DOHH2 (cell line): ENCODE data around the gene ROBO2.

Experiments
- H3F3A ChIP-seq: fragments of 200-600 bp; sonication (generic), shearing (Covaris generic); 2 replicates; pipeline ENCODE4 v1.6.0; 2016; ENCODE audit warnings: antibody characterized with exemption, mild to moderate bottlenecking; ENCODE audit not compliant: control insufficient read depth, insufficient read depth
- H3K27ac ChIP-seq: fragments of 200-600 bp; sonication (generic); 2 replicates; pipeline ENCODE4 v1.5.1; 2014; ENCODE audit warnings: low read depth, mild to moderate bottlenecking, low read length, moderate library complexity
- H3K27me3 ChIP-seq: fragments of 200-600 bp; sonication (generic); 2 replicates; pipeline ENCODE4 v1.6.1; 2014; ENCODE audit warnings: mild to moderate bottlenecking, low read length, mixed read lengths; ENCODE audit not compliant: control insufficient read depth
- H3K36me3 ChIP-seq: fragments of 200-600 bp; sonication (generic); 2 replicates; pipeline ENCODE4 v1.6.1; 2014; ENCODE audit warnings: mild to moderate bottlenecking, low read length, moderate library complexity, mixed read lengths; ENCODE audit not compliant: control insufficient read depth
- H3K4me1 ChIP-seq: fragments of 200-600 bp; sonication (generic); 2 replicates; pipeline ENCODE4 v1.6.1; 2014; ENCODE audit warnings: mild to moderate bottlenecking, low read length, mixed read lengths; ENCODE audit not compliant: control insufficient read depth
- H3K4me2 ChIP-seq: fragments of 200-600 bp; sonication (generic); 2 replicates; pipeline ENCODE4 v1.6.0; 2014; ENCODE audit warnings: mild to moderate bottlenecking, low read length, moderate library complexity
- H3K4me3 ChIP-seq: fragments of 200-600 bp; sonication (generic); 2 replicates; pipeline ENCODE4 v1.5.1; 2014; ENCODE audit warnings: mild to moderate bottlenecking, low read length, mixed read lengths
- H3K79me2 ChIP-seq: fragments of 200-600 bp; sonication (generic); 2 replicates; pipeline ENCODE4 v1.6.1; 2014; ENCODE audit warnings: mild to moderate bottlenecking, low read length, mixed read lengths; ENCODE audit not compliant: control insufficient read depth
- H3K9me2 ChIP-seq: fragments of 200-600 bp; sonication (generic); replicated peaks from 2 replicates; pipeline ENCODE4 v1.6.1; 2014; ENCODE audit warnings: mild to moderate bottlenecking, low read length, mixed read lengths; ENCODE audit not compliant: control insufficient read depth
- H3K9me3 ChIP-seq: fragments of 200-600 bp; sonication (generic); 2 replicates; pipeline ENCODE4 v1.6.1; 2014; ENCODE audit warnings: antibody characterized with exemption, low read length, mixed read lengths; ENCODE audit not compliant: control insufficient read depth, insufficient read depth
- H4K20me1 ChIP-seq: fragments of 200-600 bp; sonication (generic); 2 replicates; pipeline ENCODE4 v1.6.0; 2014; ENCODE audit warnings: low read depth, mild to moderate bottlenecking, antibody characterized with exemption, low read length, moderate library complexity; ENCODE audit not compliant: control insufficient read depth, insufficient read depth
- EZH2phosphoT487 ChIP-seq: fragments of 200-600 bp; sonication (generic); IDR thresholded peaks from 2 replicates; pipeline ENCODE4 v1.6.1; 2017; ENCODE audit warnings: borderline replicate concordance, mild to moderate bottlenecking, antibody characterized with exemption, low read length, moderate library complexity, mixed read lengths
- TF ChIP-seq, protein P1 (sequence below): fragments of 200-600 bp; sonication (generic); IDR thresholded peaks from one replicate; pipeline ENCODE4 v1.5.1; 2014; ENCODE audit warnings: antibody characterized with exemption, mild to moderate bottlenecking, low read depth, low read length; ENCODE audit not compliant: poor library complexity, severe bottlenecking

The ROBO2 gene

DNA sequence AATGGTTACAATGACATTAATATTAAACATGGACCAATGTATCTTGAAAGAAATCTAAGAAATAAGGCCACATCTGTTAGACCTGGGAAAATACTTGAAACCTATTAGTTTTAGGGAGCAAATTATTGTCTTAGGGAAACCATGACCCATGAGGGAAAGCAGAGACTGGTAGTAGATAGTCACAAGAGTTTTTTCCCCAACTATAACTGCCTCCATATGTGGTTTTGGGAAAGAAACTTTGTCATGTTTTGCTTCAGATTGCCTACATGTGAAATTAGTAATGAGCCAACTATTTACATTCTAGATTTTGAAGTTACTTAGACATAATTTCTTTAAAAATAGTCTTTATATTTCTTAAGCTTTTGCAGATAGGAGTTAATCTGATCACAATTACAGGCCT is 474.9 kb downstream of the ROBO2 start:
- TF ChIP-seq, protein P1, sequence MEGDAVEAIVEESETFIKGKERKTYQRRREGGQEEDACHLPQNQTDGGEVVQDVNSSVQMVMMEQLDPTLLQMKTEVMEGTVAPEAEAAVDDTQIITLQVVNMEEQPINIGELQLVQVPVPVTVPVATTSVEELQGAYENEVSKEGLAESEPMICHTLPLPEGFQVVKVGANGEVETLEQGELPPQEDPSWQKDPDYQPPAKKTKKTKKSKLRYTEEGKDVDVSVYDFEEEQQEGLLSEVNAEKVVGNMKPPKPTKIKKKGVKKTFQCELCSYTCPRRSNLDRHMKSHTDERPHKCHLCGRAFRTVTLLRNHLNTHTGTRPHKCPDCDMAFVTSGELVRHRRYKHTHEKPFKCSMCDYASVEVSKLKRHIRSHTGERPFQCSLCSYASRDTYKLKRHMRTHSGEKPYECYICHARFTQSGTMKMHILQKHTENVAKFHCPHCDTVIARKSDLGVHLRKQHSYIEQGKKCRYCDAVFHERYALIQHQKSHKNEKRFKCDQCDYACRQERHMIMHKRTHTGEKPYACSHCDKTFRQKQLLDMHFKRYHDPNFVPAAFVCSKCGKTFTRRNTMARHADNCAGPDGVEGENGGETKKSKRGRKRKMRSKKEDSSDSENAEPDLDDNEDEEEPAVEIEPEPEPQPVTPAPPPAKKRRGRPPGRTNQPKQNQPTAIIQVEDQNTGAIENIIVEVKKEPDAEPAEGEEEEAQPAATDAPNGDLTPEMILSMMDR: no peak
- no peak for TF ChIP-seq EZH2phosphoT487
- Histone ChIP-seq H3K79me2 (no peaks in the 10 kb centered on the region), H3K36me3 (no peaks in the 10 kb centered on the region), H3F3A (no peaks in the 10 kb centered on the region), H3K27me3 (no peaks in the 10 kb centered on the region), H3K9me3 (no peaks in the 10 kb centered on the region), H4K20me1 (no peaks in the 10 kb centered on the region), H3K4me2 (no peak overlapping the region), H3K9me2 (no peaks in the 10 kb centered on the region), H3K4me1 (no peaks in the 10 kb centered on the region), H3K27ac (no peak overlapping the region), H3K4me3 (no peak overlapping the region)

DNA sequence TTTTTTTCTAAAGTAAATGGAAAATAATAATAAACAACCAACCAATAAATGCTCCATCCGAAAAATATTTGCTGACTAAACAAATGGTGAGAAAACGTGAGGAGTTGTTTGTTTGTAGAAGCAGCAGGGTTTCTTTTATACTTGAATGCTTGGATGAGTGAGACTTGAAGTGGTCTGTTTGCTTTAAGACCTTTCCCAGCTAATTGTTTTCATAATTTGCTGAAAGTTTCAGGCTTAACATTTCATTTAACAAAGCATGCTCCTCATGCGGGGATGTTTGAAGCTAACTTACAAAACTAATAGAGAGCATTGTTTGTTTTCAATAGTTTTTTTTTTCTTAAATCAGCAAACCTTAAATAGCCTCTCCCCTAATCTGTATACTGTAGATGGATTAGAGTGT is 484.6 kb downstream of the ROBO2 start:
- H3K4me1 ChIP-seq: no peaks in the 10 kb centered on the region
- H4K20me1 ChIP-seq: no peaks in the 10 kb centered on the region

DNA sequence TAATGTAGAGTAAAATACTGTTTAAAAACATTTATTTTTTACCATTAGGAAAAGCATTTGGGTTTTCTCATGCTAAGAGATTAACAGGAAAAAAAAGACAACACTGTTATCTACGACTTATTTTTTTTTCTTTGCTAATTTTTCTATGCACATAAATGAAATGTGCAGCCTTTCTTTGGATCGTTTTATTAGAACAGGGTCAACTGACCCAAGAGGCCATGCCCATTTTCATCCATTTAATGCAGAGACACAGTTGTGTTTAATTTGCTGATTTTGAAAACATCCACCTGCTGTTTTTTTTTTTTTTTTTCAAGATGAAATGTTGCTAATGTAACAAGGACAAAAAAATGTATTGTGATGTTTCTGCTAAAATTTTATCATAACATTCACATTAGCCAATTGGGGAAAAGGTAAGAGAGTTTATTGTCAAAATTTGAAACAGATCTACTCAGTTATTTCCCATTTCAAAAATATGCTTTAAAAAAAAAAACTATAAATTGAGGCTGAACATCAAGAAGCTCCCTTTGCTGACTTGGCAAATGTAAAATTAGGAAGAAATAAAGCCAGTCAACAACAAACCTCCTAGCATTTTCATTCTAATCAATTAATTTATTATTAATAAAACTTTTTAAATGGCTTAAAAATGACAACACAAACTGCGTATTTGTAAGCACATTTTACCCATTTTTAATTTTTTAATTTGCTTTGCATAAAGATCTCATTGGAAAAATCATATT is 485.2 kb downstream of the ROBO2 start:
- Histone ChIP-seq H3K4me2 (no peak overlapping the region), H3K79me2 (no peaks in the 10 kb centered on the region), H3K36me3 (no peaks in the 10 kb centered on the region), H3K27ac (no peak overlapping the region), H3K4me3 (no peak overlapping the region), H3K4me1 (no peaks in the 10 kb centered on the region), H3K9me3 (no peaks in the 10 kb centered on the region), H3K9me2 (no peaks in the 10 kb centered on the region), H4K20me1 (no peaks in the 10 kb centered on the region), H3F3A (no peaks in the 10 kb centered on the region), H3K27me3 (no peaks in the 10 kb centered on the region)
- TF ChIP-seq, protein P1: no peak
- no peak for TF ChIP-seq EZH2phosphoT487

More for the DNA sequence above, 484.6 kb downstream of the ROBO2 start:
- Histone ChIP-seq H3K9me2 (no peaks in the 10 kb centered on the region), H3K4me2 (no peak overlapping the region), H3K27me3 (no peaks in the 10 kb centered on the region), H3K79me2 (no peaks in the 10 kb centered on the region), H3K9me3 (no peaks in the 10 kb centered on the region), H3K36me3 (no peaks in the 10 kb centered on the region), H3K27ac (no peak overlapping the region), H3K4me3 (no peak overlapping the region), H3F3A (no peaks in the 10 kb centered on the region)
- TF ChIP-seq, protein P1: no peak
- no peak for TF ChIP-seq EZH2phosphoT487
